ENCODE results near the gene TNFAIP3.

TNFAIP3 gene

GRCh38 chr6:137915790-137916189 lies 48.7 kb downstream of the TNFAIP3 start:
- H3K4me1 ChIP-seq, result no peaks in the 10 kb centered on the region
- no peaks in the 10 kb centered on the region for H3K27me3 ChIP-seq
- no peak for TF ChIP-seq CTCF (IDR thresholded peaks at IDR 0.05; ENCODE audit: low read depth, low read length)
- no peaks in the 10 kb centered on the region for H3K9me3 ChIP-seq
- no peaks in the 10 kb centered on the region for H3K36me3 ChIP-seq
- no peak overlapping the region for H3K4me3 ChIP-seq (ENCODE audit: low read depth, low read length)
- no peak for DNase-seq

GRCh38 chr6:137917551-137918325 lies 50.7 kb downstream of the TNFAIP3 start:
- H3K4me1 ChIP-seq, result no peaks in the 10 kb centered on the region
- no peak for DNase-seq
- H3K27me3 ChIP-seq, result no peaks in the 10 kb centered on the region
- no peaks in the 10 kb centered on the region for H3K36me3 ChIP-seq
- no peak overlapping the region for H3K4me3 ChIP-seq (ENCODE audit: low read depth, low read length)
- no peaks in the 10 kb centered on the region for H3K9me3 ChIP-seq
- TF ChIP-seq CTCF (IDR thresholded peaks at IDR 0.05; ENCODE audit: low read depth, low read length), result no peak

- Histone ChIP-seq H3K27me3 (no peaks in the 10 kb centered on the region), H3K4me1 (no peaks in the 10 kb centered on the region), H3K4me3 (ENCODE audit: low read depth, low read length) (no peak overlapping the region), H3K9me3 (no peaks in the 10 kb centered on the region), H3K36me3 (no peaks in the 10 kb centered on the region)
- TF ChIP-seq CTCF (IDR thresholded peaks at IDR 0.05; ENCODE audit: low read depth, low read length), result no peak
- DNase-seq, result no peak
Measured at GRCh38 chr6:137919502-137919823, 52.4 kb downstream of the TNFAIP3 start.

- Histone ChIP-seq H3K36me3 (no peaks in the 10 kb centered on the region), H3K4me1 (no peaks in the 10 kb centered on the region), H3K9me3 (no peaks in the 10 kb centered on the region), H3K27me3 (0 out of 2 replicates have a peak, but pooled peaks cover under 1% of the 10 kb centered on the region), H3K4me3 (ENCODE audit: low read depth, low read length) (no peak overlapping the region)
- no peak for TF ChIP-seq CTCF (IDR thresholded peaks at IDR 0.05; ENCODE audit: low read depth, low read length)
- no peak for DNase-seq
Measured at GRCh38 chr6:137919837-137920730, 53.0 kb downstream of the TNFAIP3 start.

- no peaks in the 10 kb centered on the region for H3K36me3 ChIP-seq
- DNase-seq, result no peak
- no peak for TF ChIP-seq CTCF (IDR thresholded peaks at IDR 0.05; ENCODE audit: low read depth, low read length)
- no peaks in the 10 kb centered on the region for H3K4me1 ChIP-seq
- H3K4me3 ChIP-seq (ENCODE audit: low read depth, low read length), result no peak overlapping the region
- no peaks in the 10 kb centered on the region for H3K9me3 ChIP-seq
- H3K27me3 ChIP-seq, result 0 out of 2 replicates have a peak, but pooled peaks cover 3% of the 10 kb centered on the region
Measured at GRCh38 chr6:137921823-137922222, 54.8 kb downstream of the TNFAIP3 start.
